ENCODE results near the gene TMCO5A. TPM values are rescaled to one million over a fixed set of nuclear protein-coding genes. Genes with fewer than 3 reads are reported as not detected.

TMCO5A gene
- total and polyA plus RNA-seq, 2 of the 8 experiments (the other 6 are each of a cell fraction or from before 2014, with no cell fraction given), result not detected

DNA sequence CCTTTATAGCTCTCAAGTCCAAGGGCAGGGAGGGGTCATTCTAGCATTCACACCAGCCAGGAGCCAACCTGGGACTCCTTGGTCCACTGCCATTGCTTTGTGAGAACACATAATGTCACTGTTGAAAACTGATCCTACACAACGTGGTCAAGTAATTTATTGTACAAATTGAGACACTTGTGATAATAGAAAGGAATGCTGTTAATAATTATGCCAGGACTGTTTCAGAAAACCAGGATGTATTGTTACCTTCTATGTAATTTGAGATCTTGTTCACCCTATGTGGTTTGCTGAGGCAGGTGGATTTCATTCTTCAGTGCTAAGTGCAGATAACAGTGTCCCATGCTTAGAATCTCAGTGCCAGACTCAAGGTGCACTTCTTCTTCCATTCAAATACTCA, 33.3 kb downstream of the TMCO5A start:
- POLR2A ChIA-PET (ENCODE audit: partially characterized antibody), result no interaction called here
- no peak overlapping the region for H4K91ac ChIP-seq (replicated peaks; ENCODE audit: insufficient read length, low read length)
- no peak overlapping the region for H3K56ac ChIP-seq (replicated peaks; ENCODE audit: insufficient read length, low read depth, low read length)
- no peaks in the 10 kb centered on the region for H3K36me3 ChIP-seq (ENCODE audit: control insufficient read depth in 2 of 4, insufficient read depth in 4 of 4, low read length in 3 of 4)
- no peak overlapping the region for H3K18ac ChIP-seq (ENCODE audit: extremely low read depth, low read length)
- no peak overlapping the region for H3K23ac ChIP-seq (ENCODE audit: insufficient read length)
- H2BK5ac ChIP-seq (ENCODE audit: low read depth, low read length), result no peak overlapping the region
- H3K4me3 ChIP-seq (ENCODE audit: extremely low read depth in 1 of 4, insufficient read depth in 2 of 4, low read depth in 3 of 4, low read length in 4 of 4), result no peak overlapping the region
- WGBS, 2 experiments (ENCODE audit: extremely low coverage in 1 of 2, insufficient coverage in 1 of 2, insufficient read length in 1 of 2, insufficient replicate concordance in 2 of 2, low coverage in 1 of 2, low lambda C conversion rate in 2 of 2, missing lambda C conversion rate in 1 of 2), result 79% methylated on average over 1 of the region's 1 CpG; no CpG with 5 or more reads in 1 of the 2 experiments
- H2BK20ac ChIP-seq (ENCODE audit: low read length), result no peak overlapping the region
- CTCF ChIA-PET (ENCODE audit: partially characterized antibody), result interaction anchor here (1.4 kb wide), 1 partner anchor 12 kb away, joined by 3 read pairs; no protein-coding TSS in a partner anchor
- no peak overlapping the region for H4K5ac ChIP-seq (ENCODE audit: insufficient read length, low read depth, low read length)
- H2AFZ ChIP-seq (ENCODE audit: low read length), result no peak overlapping the region
- H3K27me3 ChIP-seq (replicated peaks in 1 of 4; ENCODE audit: control insufficient read depth in 3 of 4, extremely low read depth in 1 of 4, insufficient read depth in 3 of 4, low read length in 3 of 4), result no peaks in the 10 kb centered on the region
- no peak overlapping the region for H2BK12ac ChIP-seq (ENCODE audit: low read depth, low read length)
- H3K9ac ChIP-seq (replicated peaks in 1 of 4; ENCODE audit: extremely low read depth in 1 of 4, low read depth in 3 of 4, low read length in 3 of 4), result no peak overlapping the region
- H3K27ac ChIP-seq (ENCODE audit: low read depth, low read length), result no peak overlapping the region
- no peaks in the 10 kb centered on the region for H4K20me1 ChIP-seq (replicated peaks in 1 of 2; ENCODE audit: control insufficient read depth in 1 of 2, insufficient read depth in 2 of 2, low read length in 2 of 2)
- H3K4me1 ChIP-seq (replicated peaks in 1 of 4; ENCODE audit: control insufficient read depth in 3 of 4, insufficient read depth in 4 of 4, low read length in 3 of 4), result no peaks in the 10 kb centered on the region
- H3K79me1 ChIP-seq (ENCODE audit: low read depth, low read length), result no peaks in the 10 kb centered on the region
- H3K79me2 ChIP-seq (ENCODE audit: control insufficient read depth in 1 of 2, insufficient read depth in 2 of 2, low read length in 2 of 2), result no peaks in the 10 kb centered on the region
- H3K9me3 ChIP-seq (ENCODE audit: insufficient read depth in 2 of 2, low read depth in 1 of 2, low read length in 1 of 2), result peaks cover 2 to 5% of the 10 kb centered on the region in 2 experiments; a peak in 2 of 4 replicates
- no peak overlapping the region for H3K4ac ChIP-seq (replicated peaks; ENCODE audit: insufficient read length, low read depth, low read length)
- H2BK15ac ChIP-seq (ENCODE audit: low read length), result no peak overlapping the region
- H3K23me2 ChIP-seq (ENCODE audit: low read depth, low read length), result no peaks in the 10 kb centered on the region
- no peak for DNase-seq (ENCODE audit: low read depth in 1 of 2, low spot score in 2 of 2)
- H3K4me2 ChIP-seq (ENCODE audit: insufficient read depth in 1 of 2, low read depth in 2 of 2, low read length in 2 of 2), result no peak overlapping the region
- no peak overlapping the region for H3K14ac ChIP-seq (ENCODE audit: insufficient read length)
- no peak for FAIRE-seq
- no peak overlapping the region for H2AK5ac ChIP-seq (ENCODE audit: low read depth, low read length)
- H4K8ac ChIP-seq (ENCODE audit: extremely low read depth, insufficient read depth, low read length), result no peak overlapping the region
- H2BK120ac ChIP-seq (replicated peaks; ENCODE audit: low read depth, low read length), result no peak overlapping the region
- no peak for TF ChIP-seq RAD21 (IDR thresholded peaks at IDR 0.05 in 1 of 2, conservative IDR thresholded peaks at IDR 0.05 in 1 of 2; ENCODE audit: low read depth in 2 of 2, low read length in 2 of 2)
- TF ChIP-seq ASH2L (IDR thresholded peaks at IDR 0.05; ENCODE audit: low read length), result no peak
- no peak for TF ChIP-seq SAP30 (IDR thresholded peaks at IDR 0.05; ENCODE audit: insufficient read depth, insufficient replicate concordance, low read length)
- TF ChIP-seq TCF12 (IDR thresholded peaks at IDR 0.05; ENCODE audit: low read depth, low read length), result no peak
- TF ChIP-seq TAF7 (optimal IDR thresholded peaks at IDR 0.05; ENCODE audit: borderline replicate concordance, low read depth, low read length), result no peak

All from H1 (cell line).